ENCODE measurements around the gene NKPD1.

DNA sequence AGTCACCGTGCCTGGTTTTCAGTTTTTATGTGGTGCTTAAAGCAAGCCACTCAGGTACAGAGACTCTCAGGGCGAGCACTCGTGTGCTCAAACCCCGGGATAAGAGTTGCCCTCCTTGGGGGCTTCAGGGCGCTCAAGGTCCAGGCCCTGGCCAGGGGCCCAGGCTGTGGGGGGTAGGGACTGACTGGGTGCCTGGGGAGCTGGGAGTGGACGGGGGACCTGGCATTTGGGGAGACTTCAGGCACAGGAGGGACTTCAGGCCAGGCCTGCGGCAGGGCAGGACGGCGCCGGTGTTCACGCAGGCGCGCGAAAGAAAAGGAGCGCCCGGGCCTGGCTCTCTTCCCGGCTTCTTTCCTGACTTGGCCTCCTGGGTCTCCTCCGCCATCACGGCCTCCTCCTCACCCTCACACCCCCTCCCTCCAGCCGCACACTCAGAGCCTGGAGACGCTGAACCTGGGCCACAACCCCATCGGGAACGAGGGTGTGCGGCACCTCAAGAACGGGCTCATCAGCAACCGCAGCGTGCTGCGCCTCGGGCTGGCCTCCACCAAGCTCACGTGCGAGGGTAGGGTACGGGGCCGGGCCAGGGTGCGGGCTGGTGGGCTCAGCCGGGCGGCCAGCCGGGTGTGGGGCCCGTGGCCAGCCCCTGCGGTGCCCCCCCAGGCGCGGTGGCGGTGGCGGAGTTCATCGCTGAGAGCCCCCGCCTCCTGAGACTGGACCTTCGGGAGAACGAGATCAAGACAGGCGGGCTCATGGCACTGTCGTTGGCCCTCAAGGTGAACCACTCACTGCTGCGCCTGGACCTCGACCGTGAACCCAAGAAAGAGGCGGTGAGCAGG is 16.1 kb downstream of the NKPD1 start:
- TF ChIP-seq POLR2A (IDR thresholded peaks at IDR 0.05) (no peak), EP300 (IDR thresholded peaks at IDR 0.05) (no peak)
- TF ChIP-seq, protein P1, sequence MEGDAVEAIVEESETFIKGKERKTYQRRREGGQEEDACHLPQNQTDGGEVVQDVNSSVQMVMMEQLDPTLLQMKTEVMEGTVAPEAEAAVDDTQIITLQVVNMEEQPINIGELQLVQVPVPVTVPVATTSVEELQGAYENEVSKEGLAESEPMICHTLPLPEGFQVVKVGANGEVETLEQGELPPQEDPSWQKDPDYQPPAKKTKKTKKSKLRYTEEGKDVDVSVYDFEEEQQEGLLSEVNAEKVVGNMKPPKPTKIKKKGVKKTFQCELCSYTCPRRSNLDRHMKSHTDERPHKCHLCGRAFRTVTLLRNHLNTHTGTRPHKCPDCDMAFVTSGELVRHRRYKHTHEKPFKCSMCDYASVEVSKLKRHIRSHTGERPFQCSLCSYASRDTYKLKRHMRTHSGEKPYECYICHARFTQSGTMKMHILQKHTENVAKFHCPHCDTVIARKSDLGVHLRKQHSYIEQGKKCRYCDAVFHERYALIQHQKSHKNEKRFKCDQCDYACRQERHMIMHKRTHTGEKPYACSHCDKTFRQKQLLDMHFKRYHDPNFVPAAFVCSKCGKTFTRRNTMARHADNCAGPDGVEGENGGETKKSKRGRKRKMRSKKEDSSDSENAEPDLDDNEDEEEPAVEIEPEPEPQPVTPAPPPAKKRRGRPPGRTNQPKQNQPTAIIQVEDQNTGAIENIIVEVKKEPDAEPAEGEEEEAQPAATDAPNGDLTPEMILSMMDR (IDR thresholded peaks at IDR 0.05) = no peak
